HG03460 (cell line): ENCODE results near the gene VPS51.

Experiments
- ATAC-seq: cut with Tn5 transposase; IDR thresholded peaks from one replicate; pipeline ENCODE4 v1.9.1; 2021; ENCODE audit not compliant: unreplicated experiment

Gene VPS51

DNA sequence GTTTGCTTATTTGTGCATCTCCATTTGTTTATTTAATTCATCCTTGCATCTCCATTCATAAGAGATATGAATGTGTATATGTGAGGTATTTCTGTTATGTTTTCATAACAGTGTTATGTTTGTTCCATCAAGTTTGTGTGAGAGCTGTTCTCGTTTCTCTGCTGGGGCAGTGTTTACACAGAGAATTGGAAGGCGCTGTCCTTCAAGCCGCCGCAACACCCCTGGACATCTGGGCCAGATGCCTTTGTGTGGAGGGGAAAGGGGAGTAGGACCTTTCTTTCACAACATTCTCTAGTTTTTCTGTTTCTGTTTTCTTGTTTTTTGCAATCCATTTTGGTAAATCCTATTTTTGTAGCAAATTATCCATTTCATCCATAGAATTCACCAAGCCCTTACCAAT lies 8.6 kb downstream of the VPS51 start:
- ATAC-seq: no peak

DNA sequence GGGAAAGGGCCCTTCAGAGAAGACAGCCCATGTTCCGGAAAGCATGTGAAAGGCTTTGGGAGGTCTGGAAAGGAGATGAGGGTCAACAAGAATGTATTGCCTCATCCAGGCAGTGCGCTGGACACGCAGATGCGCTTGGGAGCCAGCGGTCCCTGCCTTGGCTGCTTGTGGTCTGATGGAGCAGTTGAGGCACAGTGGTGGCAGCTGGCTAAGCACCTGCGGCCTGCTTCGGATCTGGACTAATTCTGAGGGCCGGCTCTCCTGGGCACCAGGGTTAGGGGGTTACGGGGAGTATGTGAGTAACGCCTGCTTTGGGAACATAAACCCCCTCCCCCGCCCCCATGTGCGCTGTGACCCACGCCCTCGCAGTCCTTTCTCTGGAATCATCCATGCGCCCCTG lies 11.1 kb downstream of the VPS51 start:
- no peak for ATAC-seq

DNA sequence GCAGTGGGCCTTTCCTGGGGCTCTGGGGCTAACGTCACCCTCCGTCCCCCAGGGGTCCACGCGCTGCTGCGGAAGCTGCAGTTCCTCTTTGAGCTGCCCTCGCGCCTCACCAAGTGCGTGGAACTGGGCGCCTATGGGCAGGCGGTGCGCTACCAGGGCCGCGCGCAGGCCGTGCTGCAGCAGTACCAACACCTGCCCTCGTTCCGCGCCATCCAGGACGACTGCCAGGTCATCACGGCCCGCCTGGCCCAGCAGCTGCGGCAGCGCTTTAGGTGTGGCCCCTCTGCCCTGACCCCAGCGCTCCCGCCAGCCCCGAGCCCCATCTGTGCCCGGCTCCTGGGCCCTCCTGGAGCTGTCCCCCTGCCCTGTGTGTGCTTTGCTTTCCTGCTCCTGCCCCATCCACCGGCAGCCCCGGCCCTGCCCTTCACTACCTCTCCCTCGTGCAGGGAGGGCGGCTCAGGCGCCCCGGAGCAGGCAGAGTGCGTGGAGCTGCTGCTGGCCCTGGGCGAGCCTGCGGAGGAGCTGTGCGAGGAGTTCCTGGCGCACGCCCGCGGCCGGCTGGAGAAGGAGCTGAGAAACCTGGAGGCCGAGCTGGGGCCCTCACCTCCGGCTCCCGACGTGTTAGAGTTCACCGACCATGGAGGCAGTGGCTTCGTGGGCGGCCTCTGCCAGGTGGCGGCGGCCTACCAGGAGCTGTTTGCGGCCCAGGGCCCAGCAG lies 11.9 kb downstream of the VPS51 start:
- ATAC-seq: no peak

DNA sequence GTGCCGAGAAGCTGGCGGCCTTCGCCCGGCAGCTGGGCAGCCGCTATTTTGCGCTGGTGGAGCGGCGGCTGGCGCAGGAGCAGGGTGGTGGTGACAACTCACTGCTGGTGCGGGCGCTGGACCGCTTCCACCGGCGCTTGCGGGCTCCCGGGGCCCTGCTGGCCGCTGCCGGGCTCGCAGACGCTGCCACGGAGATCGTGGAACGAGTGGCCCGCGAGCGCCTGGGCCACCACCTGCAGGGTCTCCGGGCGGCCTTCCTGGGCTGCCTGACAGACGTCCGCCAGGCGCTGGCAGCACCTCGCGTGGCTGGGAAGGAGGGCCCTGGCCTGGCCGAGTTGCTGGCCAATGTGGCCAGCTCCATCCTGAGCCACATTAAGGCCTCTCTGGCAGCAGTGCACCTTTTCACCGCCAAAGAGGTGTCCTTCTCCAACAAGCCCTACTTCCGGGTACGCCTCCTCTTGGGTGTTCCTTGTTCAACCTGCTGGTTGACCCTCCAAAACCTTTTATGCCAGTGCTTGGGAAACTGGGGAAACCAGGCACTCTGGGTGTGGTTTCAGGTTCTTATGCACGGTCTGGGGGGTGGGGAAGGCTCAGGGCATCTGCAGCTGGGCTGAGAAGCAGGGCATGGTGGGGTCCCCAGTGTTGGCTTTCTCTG lies 12.6 kb downstream of the VPS51 start:
- ATAC-seq: no peak

DNA sequence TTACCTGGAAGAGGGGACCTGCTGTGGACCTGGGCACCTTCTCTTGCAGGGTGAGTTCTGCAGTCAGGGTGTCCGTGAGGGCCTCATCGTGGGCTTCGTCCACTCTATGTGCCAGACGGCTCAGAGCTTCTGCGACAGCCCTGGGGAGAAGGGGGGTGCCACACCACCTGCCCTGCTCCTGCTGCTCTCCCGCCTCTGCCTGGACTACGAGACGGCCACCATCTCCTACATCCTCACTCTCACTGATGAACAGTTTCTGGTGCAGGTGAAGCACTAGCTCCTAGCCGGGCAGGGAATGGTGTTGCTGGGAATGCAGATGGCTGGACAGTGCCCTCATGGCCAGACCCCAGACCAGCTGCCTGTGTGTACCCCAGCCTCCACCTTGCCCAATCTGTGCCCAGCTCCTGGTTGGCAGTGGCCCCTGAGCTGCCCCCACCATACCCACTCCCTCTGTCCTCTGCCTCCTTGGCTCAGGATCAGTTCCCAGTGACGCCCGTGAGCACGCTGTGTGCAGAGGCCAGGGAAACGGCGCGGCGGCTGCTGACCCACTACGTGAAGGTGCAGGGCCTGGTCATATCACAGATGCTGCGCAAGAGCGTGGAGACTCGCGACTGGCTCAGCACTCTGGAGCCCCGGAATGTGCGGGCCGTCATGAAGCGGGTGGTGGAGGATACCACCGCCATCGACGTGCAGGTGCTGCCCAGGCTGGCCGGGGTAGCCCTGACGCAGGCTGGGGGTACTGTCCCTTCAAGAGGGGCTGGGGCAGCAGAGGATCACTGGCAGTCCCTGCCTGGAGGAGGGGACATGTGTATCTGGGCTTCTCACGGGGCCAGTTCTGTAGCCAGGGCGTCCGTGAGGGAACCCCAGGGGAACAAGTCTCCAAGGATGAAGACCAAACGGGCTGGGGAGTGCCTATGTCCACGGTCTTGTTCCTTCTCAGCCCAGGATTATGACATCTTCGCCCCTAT lies 13.5 kb downstream of the VPS51 start:
- no peak for ATAC-seq

DNA sequence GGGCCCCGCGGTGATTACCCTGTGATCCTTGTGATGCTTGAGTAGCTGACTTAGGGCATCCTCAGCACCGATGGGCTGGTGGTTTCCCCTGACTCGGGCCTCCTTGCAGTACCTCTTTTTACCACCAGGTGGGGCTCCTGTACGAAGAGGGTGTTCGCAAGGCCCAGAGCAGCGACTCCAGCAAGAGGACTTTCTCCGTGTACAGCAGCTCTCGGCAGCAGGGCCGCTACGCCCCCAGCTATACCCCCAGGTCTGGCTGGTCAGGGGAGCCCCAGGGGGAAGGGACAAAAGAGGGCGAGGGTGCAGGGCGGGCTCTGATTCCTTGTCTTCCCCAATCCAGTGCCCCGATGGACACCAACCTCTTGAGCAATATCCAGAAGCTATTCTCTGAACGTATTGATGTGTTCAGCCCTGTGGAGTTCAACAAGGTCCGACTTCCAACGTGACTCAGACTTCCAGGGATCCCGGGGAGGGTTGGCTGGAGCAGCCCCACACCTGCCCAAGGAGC lies 14.4 kb downstream of the VPS51 start:
- no peak for ATAC-seq

DNA sequence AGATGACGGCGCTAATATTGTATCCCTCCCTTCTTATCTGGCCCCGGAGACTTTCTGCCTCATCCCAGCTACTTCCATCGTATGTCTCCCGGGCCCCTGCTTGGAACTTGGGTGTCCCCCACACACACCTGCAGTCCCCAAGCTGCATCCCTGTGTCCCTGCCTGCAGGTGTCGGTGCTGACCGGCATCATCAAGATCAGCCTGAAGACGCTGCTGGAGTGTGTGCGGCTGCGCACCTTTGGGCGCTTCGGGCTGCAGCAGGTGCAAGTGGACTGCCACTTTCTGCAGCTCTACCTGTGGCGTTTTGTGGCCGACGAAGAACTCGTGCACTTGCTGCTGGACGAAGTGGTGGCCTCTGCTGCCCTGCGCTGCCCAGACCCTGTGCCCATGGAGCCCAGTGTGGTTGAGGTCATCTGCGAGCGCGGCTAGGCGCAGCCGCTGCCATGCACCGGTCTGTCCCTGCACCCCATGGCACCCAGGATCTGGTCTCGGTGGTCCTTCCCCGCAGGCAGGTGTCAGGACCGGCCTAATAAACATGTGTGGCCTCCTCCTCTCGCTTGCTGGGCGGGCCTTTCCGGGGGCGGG lies 15.2 kb downstream of the VPS51 start:
- ATAC-seq: no peak

DNA sequence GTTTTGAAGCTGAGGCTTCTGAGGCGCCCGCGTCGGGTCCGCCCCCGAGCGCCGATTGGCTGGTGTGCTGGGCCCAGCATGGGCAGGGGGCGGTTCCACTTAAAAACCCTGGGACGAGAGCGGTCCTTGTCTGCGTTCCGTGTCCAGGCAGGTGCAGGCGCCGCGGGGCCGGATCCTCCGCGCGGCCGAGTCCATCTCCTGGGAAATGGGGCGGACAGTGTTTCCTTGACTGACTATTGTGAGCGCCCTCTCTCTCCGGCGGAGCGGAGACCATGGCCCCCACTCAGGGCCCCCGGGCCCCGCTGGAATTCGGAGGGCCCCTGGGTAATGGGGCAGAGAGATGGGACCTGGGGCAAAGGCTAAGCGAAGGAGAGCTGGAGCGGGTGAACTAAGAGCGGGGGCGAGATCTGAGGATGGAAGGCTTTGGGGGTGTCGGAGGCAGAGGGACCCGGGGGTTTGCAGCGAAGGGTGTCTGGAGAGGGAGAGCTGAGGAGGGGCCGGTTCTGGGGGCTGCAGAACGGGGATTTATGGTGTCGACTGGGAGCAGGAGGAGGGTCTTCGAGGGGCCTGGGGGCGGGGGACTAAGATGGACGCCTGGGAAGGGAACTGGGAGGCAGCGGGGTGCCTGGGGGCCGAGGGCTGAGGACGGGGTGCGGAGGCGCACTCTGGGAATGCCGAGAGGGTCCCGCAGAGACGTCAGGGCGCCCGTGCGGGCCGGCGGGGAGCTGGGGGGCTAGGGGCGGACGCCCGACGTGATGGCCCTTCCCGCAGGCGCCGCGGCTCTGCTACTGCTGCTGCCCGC lies 15.9 kb downstream of the VPS51 start, which contains the start of gene TM7SF2:
Gene TM7SF2 (plus strand): TSS at position 129 of the 802 bp plus-strand sequence. CDS start 144 bp downstream, at position 273.
- peak; percentile 46 for ATAC-seq

DNA sequence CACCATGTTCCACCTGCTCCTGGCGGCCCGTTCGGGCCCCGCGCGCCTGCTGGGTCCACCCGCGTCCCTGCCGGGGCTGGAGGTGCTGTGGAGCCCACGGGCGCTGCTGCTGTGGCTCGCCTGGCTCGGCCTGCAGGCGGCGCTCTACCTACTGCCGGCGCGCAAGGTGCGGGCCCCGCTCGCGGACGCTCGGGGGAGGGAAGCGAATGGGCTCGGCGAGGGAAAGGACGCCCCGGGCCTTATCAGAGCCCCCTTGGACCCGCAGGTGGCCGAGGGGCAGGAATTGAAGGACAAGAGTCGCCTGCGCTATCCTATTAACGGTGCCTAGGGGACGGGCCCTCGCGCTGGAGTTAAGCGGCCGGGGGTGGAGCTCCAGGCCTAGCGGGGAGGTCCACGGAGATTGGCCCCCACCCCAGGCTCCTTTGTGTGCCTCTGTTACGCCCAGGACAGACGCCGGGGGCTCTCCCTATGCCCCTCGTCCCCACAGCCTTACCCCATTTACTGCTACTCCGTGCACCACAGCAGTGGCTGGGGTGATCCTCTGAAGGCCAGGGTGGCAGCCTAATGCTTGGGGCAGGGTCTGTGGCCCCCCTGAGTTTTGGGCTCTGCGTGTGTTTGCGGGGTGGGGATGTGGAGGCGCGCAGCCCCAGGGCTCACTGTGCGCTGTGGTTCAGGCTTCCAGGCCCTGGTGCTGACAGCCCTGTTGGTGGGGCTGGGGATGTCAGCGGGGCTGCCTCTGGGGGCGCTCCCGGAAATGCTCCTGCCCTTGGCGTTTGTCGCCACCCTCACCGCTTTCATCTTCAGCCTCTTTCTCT lies 16.7 kb downstream of the VPS51 start:
- ATAC-seq: peak; percentile 41

DNA sequence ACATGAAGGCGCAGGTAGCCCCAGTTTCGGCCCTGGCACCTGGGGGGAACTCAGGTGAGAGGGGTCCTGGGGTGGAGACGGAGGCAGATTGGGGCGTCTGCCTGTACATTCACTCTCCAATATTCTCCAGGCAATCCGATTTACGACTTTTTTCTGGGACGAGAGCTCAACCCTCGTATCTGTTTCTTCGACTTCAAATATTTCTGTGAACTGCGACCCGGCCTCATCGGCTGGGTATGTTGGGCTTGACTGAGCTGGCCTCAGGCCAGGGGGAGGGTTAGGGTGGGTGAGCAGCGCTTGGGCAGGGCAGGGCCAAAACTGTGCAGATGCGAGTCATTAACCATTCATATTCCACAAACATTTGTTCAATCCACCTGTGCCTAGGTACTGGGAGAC lies 17.3 kb downstream of the VPS51 start:
- ATAC-seq: no peak

DNA sequence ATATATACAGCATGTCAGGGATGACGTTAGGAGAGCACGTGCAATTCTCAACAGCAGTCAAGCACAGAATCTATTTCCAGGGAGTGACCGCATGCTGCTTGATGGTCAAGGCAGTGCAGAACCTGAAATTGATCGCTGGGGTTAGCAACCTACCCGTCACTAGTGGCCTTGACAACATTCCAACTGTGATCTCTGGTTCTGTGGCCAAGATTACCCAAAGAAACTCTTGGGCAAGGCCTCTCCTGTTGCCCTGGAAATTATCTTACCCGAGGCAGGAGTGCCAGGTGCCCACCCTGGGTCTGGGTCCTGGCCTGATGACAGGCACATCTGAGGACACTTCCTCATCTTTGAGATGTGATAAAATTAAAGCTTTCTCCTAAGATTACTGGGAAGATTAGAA lies 17.8 kb downstream of the VPS51 start:
- ATAC-seq: no peak

DNA sequence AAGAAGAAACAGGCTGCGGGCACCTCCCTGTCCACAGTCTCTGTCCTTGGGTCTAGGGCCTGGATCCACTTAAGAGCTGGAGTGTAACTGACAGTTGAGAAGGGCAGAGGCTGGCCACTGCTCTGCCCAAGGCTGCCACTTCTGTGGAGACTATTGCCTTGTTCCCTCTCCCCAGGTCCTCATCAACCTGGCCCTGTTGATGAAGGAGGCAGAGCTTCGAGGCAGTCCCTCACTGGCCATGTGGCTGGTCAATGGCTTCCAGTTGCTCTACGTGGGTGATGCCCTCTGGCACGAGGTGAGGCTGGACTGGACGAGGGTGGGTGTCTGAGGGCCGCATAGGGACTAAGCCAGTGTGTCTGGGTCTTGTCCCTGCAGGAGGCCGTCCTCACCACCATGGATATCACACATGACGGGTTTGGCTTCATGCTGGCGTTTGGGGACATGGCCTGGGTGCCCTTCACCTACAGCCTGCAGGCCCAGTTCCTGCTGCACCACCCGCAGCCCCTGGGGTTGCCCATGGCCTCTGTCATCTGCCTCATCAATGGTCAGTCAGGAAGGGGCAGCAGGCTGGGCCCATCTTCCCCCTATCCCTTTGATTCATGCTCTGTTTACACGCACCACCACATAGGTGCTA lies 18.6 kb downstream of the VPS51 start:
- no peak for ATAC-seq

DNA sequence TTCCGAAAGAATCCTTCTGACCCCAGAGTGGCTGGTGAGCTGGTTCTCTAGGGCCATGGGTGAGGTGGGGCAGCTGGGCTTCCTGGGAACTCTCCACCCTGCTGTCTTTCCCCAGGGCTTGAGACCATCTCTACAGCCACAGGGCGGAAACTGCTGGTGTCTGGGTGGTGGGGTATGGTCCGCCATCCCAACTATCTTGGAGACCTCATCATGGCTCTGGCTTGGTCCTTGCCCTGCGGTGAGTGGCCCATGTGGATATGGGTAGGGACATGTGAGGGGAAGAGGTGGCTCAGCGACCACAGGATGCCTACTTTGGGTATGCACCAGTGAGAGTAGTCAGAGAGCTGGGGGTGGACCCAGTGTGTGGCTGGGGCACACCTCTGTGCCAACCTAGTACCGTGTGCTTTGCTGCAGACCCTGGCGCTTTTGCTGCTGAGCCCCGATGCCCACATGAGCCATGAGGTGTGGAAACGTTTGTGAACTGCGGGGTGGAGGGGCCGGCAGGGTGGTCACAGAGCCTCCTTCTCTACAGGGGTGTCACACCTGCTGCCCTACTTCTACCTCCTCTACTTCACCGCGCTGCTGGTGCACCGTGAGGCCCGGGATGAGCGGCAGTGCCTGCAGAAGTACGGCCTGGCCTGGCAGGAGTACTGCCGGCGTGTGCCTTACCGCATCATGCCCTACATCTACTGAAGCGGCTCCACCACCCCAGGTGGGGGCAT lies 19.5 kb downstream of the VPS51 start:
- ATAC-seq: no peak

DNA sequence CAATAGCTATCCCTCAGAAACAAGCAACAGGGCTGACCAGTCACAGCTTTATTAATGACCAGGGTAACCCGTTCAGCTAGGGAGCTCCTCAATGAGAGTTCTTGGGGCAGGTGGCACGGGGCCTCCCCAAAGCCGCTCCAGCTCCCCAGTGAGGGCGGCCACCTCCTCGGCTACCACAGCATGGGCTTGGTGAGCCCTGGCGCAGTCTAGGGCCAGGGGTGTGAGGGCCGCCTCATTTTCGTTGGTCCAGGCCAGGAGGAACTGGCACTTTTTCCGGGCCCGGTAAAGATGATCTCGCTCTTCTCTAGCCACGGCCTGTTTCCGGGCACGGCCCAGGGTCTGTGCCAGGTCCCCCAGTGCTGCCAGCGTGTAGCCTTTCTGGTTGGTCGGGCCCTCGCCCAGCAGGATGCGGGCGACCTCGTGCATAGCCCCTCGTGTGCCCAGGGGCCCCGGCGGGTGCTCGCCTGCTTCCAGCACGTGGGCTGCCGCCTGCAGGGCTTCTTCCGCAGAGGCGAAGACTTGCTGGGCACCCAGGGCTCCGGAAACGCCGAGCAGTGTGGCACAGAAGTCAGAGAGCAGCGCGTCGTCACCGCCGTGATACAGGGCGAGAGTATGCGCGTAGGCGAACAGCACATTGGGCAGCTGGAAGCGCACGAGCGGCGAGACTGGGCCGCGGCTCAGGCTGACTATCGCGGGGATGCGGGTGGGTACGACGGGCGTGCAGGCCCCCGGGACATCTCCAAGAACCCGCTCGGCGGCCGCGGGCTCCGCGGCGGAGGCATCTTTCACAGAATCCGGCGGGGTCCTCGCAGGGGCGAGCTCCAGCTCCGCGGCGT lies 20.6 kb downstream of the VPS51 start:
- no peak for ATAC-seq

DNA sequence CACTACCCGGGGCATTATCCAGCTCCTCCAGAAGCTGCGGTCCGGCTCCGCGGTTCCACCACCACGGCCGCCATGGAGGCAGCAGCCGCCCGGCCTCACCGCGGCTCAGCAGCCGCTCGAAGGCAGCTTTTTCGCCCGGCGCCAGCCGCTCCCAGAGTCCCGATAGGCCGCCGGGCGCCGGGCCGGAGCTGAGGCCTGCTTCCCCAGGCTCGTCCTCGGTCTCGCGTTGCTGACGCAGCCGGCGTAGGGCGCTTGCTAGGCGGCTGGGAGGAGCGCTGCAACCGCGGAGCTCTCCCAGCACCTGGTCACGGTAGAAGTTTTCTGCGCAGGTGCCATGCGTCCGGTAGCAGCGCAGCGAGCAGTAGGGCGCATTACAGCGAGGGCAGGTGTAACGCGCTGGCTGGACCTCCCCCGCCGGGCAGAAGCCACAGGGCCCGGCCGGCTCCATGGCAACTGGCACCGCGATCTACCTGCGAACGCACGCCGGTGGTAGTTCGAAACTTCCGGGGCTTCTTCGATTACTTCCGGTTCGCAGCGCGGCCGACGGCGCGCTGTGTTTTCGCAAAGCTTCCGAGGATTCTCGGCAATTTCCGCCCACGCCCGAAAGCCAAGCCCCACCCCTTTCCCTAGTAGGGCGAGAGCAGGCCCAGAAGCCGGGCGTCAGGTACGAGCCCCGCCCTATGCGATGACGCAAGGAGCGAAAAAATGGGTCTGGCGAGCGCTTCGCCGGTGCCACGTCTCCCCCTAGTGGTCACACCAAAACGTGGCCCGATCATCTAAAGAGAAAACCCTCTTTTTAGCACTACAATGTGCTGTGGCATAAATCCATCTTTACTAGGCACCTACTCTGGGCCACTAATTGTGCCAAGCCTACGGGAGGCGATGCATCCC lies 21.4 kb downstream of the VPS51 start, which contains the start of gene ZNHIT2:
Gene ZNHIT2 (minus strand): TSS at position 496 of the 891 bp plus-strand sequence. CDS start 48 bp downstream, at position 448.
- ATAC-seq: peak; percentile 48
